CD1c-positive myeloid dendritic cell (primary cell): ENCODE measurements around the gene DOCK4.

Experiments
- DNase-seq: peaks from one replicate; pipeline ENCODE4 v3.0.0-alpha.2; 2016; ENCODE audit errors: extremely low spot score

DOCK4 gene

DNA sequence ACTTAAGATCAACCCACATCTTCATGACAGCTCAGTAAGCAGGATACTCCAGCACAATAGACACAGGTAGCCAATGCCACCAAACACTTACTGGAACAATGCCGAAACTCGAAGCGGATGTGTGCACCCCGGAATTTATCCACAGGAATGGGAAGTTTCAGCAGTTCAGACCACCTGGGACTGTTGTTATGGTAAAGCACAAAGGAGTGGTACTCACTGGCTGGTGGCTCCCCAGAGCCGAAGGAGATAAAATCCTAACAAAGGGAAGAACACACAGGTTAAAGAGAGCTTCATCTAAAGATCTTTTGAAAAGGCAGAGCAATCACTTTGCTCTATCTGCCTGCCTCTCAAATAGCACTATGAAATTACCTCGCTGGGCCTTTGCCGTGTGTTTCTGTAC is 305.9 kb downstream of the DOCK4 start:
- no peak for DNase-seq

DNA sequence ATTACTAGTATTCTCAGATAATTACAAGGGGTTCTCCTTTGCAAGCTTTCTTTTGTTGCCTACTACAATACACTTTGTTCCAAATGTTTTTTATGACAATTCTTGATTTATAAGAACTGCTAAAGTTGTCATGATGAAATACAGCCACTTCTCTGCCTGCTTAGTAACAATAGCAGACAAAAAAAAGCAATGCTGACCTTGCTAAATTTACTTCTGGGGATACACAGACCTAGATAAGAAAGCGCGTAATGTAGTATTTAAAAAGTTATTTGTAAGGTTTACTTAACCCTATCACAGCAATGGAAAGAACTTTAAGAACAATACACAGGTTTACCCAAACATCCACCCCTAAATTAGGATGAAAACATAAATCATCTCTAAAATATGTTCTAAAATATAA is 311.1 kb downstream of the DOCK4 start:
- DNase-seq, result no peak

DNA sequence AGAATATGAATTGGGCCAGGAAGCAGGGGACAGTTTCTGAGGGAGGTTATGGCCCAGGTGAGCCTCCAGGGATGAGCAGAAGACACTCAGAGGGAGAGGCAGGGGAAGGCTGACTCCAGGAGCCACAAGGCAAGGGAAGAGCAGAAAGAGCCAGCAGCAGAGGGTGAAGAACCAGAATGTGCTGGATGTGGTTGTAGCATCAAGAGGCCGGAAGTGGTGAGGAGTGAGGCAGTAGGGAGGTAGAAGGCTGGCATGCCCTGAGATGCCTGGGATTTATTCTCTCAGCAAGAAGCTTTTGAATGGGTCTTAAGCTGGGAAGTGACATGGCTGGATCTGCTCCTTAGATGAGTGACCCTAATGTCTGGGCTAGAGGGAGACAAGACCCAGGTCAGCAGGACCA is 311.7 kb downstream of the DOCK4 start:
- no peak for DNase-seq

DNA sequence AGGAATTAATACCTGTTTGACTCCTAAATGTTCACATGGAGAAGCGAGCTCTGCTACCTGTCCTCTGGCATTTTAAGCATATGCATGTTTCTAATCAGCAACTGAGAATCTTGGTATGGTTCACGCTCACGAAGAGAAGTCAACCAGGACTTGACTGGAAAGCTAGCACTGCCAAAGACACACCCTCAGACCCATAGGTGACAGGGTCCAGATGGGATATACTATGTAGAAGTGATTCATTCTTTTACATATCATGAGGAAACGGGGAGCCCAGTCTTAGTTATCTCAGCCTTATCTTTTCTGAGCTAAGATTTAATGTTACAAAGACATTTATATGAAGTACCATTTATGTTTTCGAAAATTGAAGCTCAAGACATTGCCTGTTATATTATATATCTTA is 313.0 kb downstream of the DOCK4 start:
- DNase-seq, result no peak

DNA sequence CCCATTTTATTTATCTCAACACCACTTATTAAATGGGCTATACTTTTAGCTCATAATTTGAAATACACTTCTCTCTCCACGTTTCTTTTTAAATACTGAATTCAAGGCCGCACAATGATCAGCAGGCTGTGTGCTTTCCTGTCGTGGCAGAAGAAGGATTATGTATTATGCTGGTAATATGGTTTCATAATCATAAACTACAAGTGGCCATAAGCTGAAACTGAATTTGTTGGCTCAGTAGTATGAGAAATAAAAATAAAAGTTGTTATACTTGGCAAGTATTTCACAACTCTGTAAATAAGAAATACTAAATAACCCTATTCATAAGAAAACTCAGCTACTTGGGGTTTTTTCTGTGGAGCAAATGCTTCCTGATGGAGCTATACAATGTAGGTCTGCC is 313.6 kb downstream of the DOCK4 start:
- DNase-seq, result no peak

DNA sequence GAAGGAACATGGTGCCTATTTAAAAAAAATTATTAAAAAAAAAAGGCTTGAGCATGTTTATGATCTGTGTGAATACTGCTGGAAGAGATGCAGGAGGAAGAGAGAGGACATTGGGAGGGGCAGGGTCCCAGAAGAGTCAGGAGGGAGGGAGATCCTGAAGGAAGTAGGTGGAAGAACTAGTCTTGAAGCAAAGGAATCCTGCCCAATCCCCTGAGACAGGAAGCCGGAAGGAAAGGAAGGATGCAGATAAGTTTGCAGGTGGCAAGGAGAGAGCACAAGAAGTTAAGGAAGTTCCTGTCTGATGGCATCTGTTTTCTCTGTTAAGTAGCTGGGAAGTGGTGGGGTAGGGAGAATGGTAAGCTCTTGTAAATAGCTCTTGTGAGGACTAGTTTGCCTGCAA is 318.5 kb downstream of the DOCK4 start:
- no peak for DNase-seq

DNA sequence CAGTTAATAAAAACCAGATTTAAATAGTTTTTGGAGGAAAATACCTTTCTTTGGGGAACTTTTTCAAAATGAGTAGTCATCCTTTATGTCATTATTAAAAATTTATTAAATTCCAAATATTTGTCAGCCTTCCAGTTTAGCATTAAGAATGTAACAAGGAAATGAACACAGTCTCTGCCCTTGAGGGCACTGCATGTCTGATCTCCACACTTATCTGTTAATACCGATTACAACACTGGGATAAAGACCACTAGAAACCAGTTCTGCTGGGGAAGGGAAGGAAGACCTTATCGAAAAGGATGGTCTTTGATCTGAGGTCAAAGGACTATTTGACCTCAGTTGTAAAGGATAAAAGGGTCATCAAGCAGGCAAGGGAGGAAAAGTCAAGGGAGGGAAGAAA is 320.0 kb downstream of the DOCK4 start:
- no peak for DNase-seq

DNA sequence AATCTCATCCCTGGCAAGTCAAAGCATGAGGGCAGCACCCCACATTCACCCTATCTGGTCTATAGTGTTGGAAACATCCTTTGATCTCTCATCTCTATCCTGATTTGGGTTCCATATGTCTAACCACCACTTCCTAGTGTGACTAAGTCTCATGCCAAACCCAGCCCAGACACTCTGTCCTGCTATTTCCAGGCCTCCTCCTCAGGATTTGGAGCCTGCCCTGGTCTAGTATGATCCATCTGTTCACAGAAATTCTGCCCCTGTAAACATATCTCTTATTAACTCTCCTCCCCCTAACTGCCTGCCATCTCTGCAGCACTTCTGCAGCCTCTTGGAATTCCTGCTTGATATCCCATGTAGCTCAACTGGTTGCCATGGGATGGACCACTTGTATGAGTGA is 323.0 kb downstream of the DOCK4 start:
- no peak for DNase-seq

DNA sequence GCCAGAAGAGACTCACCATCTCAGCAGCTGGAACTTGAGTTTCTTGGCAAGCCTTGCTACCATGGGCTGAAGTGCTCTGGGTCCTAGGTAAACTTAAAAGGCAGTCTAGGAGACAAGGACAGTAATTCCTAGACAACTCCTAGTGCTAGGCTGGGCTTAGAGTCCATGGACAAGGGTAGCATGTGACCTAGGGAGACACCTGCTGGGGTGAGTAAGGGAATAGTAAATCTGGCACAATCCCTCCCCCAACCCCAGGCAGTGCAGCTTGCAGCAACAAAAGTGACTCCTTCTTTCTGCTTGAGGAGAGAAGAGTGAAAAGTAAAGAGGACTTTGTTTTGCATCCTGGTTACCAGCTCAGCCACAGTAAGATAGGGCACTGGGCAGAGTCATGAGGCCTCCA is 327.4 kb downstream of the DOCK4 start:
- no peak for DNase-seq

DNA sequence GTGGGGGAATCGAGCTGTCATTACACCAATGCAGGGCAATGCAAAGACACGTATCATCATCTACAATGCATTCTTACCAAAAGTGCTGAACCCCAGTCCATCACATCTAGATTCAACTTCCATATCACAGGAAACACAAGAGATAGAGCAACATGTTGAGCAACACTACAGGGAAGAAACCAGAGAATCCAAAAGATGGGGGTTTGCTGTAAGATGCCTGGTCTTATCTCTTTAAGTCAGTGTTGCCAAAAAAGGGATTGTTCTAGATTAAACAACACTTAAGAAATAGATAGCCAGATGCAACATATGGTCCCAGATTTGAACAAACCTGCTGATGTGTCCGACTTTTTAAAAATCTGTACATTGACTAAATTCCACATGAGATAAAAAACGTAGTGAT is 328.3 kb downstream of the DOCK4 start:
- DNase-seq, result no peak

DNA sequence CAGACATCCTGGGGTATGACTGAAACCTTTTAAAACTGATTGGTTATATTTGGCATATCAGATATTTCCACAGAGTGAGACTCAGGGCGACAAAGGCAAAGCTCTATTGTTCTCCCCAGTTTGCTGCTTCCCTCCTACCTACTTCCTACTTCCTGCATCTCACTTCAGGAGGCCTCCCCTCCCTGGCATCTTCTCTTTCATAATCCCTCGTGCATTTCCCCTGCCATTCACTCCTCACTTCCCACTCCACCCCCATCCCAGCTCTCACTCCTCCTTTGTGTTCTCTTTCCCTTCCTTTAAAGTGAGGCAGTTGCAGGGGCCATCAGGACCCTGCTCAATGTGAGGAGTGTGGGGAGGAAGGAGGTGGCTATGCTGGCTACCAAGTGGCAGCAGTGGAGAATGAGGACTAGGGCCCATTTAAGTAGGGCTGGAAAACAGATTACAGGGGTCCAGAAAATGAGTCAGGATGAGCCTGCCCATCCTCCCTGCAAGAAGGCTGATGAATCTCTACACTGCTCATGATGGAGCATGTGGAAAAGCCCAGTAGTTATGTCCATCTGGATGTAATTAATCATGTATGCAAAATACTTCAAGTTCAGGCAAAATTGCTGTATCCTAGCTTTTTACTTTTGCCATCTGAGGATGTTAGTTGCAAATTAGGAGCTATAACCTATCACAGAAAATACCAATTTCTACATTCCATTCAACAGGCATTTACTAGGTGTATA is 332.1 kb downstream of the DOCK4 start:
- DNase-seq, result no peak

DNA sequence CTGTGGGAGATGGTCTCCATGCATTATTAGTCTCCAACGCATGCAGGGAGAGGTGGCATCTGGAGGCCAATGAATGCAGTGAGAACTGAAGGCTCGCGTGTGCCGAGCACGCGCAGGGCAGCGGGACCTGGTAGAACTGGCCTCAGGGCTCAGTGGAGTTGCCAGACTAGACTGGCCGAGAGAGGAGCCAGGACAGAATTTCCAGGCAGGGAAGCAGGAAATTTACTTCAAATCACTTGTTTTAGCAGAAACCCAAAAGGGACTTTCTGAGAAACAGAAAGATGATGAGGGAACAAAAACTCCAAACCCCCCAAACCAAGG is 332.9 kb downstream of the DOCK4 start:
- no peak for DNase-seq

DNA sequence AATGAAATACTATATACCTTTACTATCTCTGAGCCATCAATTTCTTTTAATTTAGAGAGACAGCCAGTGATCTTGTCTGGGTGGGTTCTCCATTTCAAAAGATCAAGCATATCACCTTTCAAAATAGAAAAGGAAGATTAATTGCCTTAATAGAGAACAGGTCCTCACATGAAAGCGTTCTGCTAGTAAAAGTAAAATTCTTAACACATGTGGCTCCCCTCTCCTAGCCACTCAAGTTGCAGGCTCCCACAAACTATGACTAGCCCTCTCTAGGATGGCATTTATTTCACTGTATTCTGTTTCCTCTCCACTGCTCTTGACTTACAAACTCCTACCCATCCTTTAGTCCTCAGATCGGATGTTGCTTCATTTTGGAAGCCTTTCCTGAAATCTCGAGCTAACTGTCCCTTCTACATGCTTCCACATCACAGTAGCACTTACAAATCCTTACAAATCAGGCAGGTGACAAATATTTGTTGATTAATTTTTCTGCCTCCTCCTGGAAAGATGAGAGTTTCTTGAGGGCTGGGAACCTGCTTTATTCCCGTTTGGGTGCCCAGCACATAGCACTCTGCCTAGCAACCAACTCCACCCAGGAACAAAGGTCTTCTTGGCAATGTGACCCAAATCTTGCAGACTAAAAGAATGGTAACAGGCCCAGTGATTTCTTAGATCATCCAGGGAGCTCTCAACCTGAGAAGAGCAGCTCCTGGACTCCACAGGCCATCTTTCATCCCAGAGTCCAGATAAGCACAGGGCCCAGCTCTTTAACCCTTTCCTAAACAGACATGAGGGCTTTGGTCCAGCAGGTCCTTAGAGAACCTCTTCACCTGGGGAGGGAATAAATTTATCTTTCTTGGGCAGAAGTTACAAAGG is 333.5 kb downstream of the DOCK4 start:
- no peak for DNase-seq

DNA sequence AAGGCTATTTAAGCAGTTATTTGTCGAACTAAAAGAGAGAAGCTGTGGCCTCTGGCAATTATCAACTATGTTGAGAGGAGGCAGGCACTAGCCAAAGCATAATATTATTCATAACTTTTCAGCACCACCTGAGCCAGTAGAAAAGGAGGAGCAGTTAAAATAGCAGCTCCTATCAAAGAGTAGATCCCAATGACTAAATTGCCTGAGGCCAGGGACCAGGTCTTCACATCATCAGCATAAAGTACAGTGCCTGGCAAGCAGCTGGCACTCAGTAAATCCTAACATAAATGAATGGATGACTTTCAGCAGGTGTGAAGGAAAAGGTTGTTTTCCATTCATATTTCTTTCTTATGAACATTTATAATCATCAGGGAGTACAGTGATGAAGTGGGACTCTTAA is 334.9 kb downstream of the DOCK4 start:
- DNase-seq, result no peak

DNA sequence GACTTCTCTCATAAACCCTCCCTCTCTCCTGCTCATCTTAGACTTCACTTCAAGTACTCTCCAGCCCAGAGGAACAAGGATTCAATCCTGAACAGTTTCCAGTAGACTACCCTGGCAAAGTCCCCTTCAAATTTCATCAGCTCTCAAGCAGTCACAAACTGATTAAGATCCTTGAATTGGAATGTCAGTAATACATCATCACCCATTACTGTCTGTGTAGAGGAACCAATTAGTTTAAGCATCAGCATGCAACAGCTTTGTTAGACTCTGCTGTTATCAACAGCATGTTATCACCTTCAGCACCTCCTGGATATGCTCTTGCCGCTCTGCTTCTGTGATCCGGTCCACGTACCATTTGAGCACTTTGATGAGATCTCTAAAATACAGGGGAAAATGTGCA is 336.9 kb downstream of the DOCK4 start:
- no peak for DNase-seq

DNA sequence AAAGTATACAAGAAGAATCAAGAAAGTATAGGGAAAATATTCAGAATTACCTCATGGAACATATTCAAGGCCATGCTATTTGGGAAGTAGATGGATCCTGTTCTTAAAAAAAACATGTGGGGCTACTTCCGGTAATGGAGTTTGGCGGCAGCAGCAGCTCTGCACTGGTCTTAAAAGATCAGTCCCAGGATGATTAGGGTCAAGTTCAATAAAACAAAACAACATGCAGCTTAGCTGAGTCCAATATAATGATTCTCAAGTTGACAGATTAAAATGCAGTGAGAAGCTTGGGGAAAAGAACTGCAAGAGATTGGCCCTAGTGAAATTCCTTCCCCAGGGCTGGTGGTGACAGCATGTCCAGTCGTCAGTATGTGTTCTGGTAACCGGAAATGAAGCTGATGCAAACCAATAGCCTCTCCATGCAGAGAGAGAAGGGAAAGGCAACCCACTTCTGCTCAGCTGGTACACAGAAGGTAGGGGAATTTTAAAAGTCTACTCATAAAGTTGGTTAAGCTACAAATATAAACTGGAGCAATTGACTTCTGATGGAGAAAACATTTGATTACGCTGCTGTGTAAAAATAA is 338.8 kb downstream of the DOCK4 start:
- DNase-seq, result no peak

DNA sequence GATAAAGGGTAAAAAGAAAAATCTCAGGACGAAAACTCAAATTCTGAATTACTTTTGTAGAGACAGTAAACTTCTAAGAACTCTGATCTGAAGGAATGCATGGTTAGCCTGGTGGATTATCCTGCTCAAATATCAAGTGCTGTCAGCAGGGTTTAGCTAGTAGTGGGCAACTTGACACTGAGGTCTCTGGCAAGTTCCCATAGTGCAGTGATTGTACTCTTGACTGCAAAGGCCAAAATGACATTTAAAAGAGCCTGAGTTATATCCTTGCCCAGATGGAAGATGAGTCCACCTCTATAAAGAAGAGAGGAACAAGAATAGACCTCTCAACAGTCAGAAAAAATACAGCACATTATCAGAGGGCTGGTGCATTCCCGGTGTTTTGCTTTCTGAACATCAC is 339.4 kb downstream of the DOCK4 start:
- no peak for DNase-seq

DNA sequence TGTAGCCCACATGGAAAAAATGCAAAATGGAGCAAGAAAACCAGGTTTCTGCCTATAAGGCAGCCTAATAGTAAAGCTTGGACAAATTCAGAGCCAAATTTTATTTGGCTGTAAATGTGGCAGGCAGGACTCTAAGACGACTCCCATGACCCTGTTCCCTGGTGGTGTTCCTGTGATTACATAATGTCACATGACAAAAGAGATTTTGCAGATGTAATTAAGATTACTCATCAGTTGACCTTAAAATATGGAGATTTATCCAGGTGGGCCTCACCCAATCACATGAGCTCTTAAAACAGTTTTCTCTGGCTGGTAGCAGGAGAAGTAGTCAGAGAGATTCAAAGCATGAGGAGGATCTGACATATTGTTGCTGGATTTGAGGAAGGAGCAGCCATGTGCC is 340.8 kb downstream of the DOCK4 start:
- no peak for DNase-seq

DNA sequence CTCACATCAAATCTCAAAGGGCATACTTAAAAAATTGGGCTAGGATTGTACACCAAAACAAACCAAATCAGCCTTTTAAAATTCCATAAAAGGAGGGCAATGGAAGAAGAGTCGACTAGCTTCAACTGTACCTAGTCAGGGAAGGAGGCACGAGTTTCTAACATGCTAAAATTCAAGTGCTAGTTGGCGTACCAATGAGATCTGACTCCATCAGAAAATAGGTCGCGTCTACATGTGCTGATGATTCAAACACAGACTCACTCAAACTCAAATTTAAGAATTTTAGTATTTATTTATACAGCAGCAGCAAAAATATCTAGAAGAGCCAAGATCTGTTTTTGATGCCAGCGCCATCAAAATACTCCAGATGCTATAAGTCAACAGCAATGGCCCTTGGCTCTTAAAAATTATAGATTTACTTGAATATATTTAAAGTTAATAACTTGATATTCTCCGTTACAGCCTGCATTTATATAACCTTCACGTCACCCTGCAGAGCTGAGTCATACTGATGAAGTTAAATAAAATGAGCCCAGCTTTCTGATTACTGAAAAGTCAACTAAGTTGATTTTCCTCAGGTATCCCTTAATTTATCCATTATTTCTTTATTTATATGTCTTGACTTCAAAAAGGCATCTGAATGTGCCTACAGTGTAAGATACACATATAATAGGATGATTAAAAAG is 341.8 kb downstream of the DOCK4 start:
- no peak for DNase-seq

DNA sequence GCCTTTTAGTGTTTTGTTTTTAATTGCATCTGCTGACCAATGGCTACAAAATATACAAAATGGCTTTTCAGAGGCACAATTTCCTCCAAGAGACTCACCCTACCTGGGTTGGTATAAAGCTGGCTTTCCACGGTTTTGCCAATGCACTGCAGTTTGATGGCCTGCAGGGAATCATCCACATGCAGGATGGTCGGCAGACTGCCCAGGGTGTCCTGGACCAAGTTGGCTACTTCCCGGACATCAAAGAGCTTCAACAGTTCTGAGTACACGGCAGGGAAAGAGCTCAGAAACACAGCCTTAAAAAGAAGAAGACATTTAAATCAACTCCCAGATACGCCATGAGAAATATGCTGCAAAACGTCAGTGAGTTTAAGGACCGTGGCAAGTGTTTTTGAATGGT is 342.9 kb downstream of the DOCK4 start:
- no peak for DNase-seq

DNA sequence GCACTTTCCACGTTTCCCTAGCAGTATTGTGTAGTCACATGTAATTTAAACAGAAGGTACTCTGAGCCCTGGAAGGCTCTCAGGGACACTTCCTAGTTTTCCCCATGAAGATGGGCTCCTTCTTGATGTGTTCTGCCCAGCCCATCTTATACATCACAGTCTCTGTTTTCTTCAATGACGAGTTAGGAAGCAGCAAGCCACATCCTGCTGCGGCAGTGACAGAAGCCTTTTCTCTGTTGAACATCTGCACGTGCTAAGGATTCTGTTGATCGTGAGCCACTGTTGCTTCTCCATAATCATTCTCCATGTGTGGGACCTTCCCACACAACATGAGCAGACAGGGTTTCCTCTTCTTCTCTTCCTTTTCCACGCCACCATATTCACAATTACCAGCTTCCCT is 346.0 kb downstream of the DOCK4 start:
- DNase-seq, result no peak

DNA sequence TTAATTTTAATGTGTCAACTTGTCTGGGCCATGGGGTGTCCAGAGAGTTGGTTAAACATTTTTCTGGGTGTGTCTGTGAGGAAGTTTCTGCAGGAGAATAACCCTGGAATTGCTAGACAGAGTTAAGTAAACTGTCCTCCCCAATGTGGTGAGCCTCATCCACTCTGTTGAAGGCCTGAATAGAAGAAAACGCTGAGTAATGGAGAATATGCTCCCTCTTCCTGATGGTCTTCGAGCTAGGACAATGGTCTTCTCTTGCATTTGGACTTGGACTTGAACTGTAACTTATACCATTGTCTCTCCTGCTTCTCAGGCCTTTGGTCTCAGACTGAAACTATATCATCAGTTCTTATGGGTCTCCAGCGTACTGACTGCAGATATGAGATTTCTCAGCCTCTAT is 347.9 kb downstream of the DOCK4 start:
- no peak for DNase-seq

DNA sequence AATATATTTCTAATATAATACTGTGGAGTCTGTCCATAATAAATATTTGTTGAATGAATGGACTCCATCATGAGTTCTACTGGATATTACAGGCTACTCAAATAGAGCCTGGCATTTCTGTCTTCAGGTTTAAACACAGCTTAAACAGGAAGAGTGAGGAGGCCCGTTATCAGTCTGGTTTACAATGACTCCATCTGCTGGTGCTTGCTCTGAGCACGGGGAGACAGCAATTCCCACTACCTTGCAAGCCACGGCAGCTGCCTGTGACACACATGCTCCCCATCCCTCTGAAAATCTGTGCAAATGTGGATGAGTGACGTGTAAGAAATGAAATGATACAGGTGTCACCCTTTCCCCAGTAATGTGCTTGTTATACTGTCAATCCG is 350.4 kb downstream of the DOCK4 start:
- DNase-seq, result no peak
